ENCODE data around the gene RFX6. TPM values are rescaled to one million over a fixed set of nuclear protein-coding genes. Genes with fewer than 3 reads are reported as not detected.

Gene RFX6
- total RNA-seq, 4 donors from 2014 or later: not detected

- H3K4me3 ChIP-seq (ENCODE audit: low read depth, poor library complexity, severe bottlenecking): no peak overlapping the region
- TF ChIP-seq, protein P1, sequence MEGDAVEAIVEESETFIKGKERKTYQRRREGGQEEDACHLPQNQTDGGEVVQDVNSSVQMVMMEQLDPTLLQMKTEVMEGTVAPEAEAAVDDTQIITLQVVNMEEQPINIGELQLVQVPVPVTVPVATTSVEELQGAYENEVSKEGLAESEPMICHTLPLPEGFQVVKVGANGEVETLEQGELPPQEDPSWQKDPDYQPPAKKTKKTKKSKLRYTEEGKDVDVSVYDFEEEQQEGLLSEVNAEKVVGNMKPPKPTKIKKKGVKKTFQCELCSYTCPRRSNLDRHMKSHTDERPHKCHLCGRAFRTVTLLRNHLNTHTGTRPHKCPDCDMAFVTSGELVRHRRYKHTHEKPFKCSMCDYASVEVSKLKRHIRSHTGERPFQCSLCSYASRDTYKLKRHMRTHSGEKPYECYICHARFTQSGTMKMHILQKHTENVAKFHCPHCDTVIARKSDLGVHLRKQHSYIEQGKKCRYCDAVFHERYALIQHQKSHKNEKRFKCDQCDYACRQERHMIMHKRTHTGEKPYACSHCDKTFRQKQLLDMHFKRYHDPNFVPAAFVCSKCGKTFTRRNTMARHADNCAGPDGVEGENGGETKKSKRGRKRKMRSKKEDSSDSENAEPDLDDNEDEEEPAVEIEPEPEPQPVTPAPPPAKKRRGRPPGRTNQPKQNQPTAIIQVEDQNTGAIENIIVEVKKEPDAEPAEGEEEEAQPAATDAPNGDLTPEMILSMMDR (IDR thresholded peaks at IDR 0.05): no peak
- no peak for TF ChIP-seq POLR2A (IDR thresholded peaks at IDR 0.05)
- no peak for DNase-seq (ENCODE audit: low spot score in 2 of 2)
- whole genome bisulfite sequencing, 2 donors: 82 to 91% methylated on average over 4 of the region's 4 CpGs
- intact Hi-C loops (cut with DNase I; ENCODE audit: low total_unique reads): no loop called here
Measured at GRCh38 chr6:116872771-116873170, 4.3 kb upstream of the RFX6 start.

DNA sequence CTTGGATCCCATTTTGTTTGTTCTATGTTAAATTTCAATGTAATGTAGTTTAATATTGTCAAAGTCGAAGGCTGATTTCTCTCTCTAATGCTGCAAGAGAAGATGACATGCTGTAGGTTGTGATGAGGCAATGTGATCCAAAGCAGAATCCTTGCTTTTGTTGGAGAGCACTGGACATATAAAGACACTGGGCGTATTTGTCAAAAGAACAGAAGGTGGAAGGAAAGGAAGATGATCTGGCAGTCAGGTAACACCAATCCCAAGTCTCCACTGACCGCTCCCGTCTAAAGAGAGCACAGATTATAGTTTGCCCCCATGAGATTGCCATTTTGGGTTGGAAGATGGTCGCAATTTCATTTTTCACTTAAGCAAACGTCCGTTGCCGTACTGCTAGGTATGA lies 935 bp upstream of the RFX6 start:
- TF ChIP-seq POLR2A (IDR thresholded peaks at IDR 0.05): no peak
- TF ChIP-seq, protein P1 (IDR thresholded peaks at IDR 0.05): no peak
- no peak for DNase-seq (ENCODE audit: low spot score in 2 of 2)
- WGBS, 2 donors: 18 to 25% methylated on average over 8 of the region's 8 CpGs
- intact Hi-C loops (cut with DNase I; ENCODE audit: low total_unique reads): no loop called here
- H3K4me3 ChIP-seq (ENCODE audit: low read depth, poor library complexity, severe bottlenecking): no peak overlapping the region

GRCh38 chr6:116877743-116878142 lies 701 bp downstream of the RFX6 start:
- intact Hi-C loops (cut with DNase I; ENCODE audit: low total_unique reads): no loop called here
- DNase-seq (ENCODE audit: low spot score in 2 of 2): no peak
- no peak overlapping the region for H3K4me3 ChIP-seq (ENCODE audit: low read depth, poor library complexity, severe bottlenecking)
- TF ChIP-seq, protein P1 (IDR thresholded peaks at IDR 0.05): no peak
- TF ChIP-seq POLR2A (IDR thresholded peaks at IDR 0.05): no peak
- 5% methylated on average over 10 of the region's 10 CpGs for WGBS, 2 donors

DNA sequence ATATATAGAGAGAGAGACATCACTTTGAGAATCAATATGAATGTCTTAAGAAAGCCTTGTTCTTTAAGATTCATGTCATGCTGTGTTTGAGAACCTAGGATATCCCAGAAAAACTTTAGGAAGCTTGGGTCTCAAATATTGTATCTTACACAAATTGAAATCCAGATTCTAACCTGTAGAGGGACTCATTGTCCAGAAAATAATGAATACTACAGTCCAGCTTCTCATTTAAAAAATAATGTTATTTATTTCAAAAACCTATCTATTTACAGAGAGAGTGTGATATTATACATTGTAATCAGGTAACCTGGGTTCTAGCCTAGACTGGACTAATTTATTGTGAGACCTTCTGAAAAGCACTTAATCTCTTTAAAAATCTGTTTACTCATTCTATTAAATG lies 4.2 kb downstream of the RFX6 start:
- no peak for TF ChIP-seq POLR2A (IDR thresholded peaks at IDR 0.05)
- TF ChIP-seq, protein P1 (IDR thresholded peaks at IDR 0.05): no peak
- no peak for DNase-seq (ENCODE audit: low spot score in 2 of 2)
- H3K4me3 ChIP-seq (ENCODE audit: low read depth, poor library complexity, severe bottlenecking): no peak overlapping the region
- intact Hi-C loops (cut with DNase I; ENCODE audit: low total_unique reads): no loop called here

DNA sequence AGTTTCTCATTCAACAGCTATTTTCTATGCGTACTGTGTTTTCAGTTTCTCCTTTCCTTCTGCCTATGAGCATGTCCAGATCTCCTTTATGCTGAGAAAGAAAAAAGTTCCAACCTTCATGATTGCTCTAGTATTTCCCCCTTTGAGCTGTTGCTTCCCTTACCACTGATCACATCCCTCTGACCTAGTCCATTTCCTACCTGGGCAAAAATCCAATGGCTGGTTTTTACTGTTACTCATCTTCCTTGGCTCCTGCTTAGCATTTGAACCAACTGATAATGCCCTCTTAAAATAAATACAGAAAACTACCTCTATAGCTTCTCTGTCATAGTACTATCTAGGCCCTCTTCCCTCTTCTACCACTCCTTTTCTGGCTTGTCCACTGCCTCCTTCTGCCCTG lies 6.0 kb downstream of the RFX6 start:
- H3K4me3 ChIP-seq (ENCODE audit: low read depth, poor library complexity, severe bottlenecking): no peak overlapping the region
- TF ChIP-seq, protein P1 (IDR thresholded peaks at IDR 0.05): no peak
- intact Hi-C loops (cut with DNase I; ENCODE audit: low total_unique reads): no loop called here
- 78 to 89% methylated on average over 1 of the region's 1 CpG for WGBS, 2 donors
- no peak for DNase-seq (ENCODE audit: low spot score in 2 of 2)

- TF ChIP-seq, protein P1 (IDR thresholded peaks at IDR 0.05): no peak
- no peak for TF ChIP-seq POLR2A (IDR thresholded peaks at IDR 0.05)
- H3K4me3 ChIP-seq (ENCODE audit: low read depth, poor library complexity, severe bottlenecking): no peak overlapping the region
- no peak for DNase-seq (ENCODE audit: low spot score in 2 of 2)
- WGBS, 2 donors: 76 to 81% methylated on average over 3 of the region's 3 CpGs
- intact Hi-C loops (cut with DNase I; ENCODE audit: low total_unique reads): no loop called here
Measured at GRCh38 chr6:116884530-116884929, 7.5 kb downstream of the RFX6 start.
